NCI-H146 treated with DMSO at 0.1 percent for 48 hours (cell line): ENCODE data around the gene EME2.

Experiments used
- DNase-seq: peaks from one replicate; lab custom pipeline; 2025; ENCODE audit not compliant: unreplicated experiment; lab: John Stamatoyannopoulos, UW

EME2 gene

DNA sequence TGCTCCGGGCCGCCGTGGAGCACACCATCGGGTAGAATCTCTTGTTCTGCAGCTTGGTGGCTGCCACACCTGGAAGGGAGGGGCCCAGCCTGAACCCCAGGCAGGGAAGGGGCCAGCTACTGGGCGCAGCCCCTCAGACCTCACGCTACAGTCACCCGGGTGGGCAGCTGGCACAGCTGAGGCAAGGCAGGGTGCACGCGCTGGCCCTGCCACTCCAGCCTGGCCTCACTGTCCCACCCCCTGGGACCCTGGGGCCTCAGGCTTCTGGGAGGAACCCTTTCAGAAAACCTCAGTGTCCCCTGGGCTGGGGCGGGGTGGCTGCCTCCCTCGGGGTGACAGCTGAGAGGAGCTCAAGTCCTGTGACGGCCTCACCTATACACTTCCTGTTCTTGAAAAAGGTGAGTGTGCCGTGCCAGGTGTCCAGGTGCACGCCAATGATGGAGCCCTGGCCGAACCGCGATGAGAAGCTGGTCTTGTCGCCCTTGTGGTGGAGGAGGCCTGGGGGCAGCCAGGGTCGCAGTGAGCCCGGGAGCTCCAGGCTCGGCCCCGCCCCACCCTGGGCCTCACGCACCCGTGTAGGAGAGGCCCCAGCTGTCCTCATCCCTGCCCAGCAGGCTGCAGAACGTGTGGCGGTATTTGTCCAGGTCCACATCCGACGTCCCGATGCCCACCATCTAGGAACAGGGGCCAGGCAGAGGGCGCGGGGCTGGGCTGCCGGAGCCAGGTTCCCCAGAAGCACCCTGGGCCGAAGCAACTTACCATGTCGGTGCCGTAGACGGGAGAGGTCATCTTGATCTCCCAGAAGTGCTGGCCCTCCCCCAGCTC, 5.0 kb downstream of the EME2 start:
- no peak for DNase-seq

DNA sequence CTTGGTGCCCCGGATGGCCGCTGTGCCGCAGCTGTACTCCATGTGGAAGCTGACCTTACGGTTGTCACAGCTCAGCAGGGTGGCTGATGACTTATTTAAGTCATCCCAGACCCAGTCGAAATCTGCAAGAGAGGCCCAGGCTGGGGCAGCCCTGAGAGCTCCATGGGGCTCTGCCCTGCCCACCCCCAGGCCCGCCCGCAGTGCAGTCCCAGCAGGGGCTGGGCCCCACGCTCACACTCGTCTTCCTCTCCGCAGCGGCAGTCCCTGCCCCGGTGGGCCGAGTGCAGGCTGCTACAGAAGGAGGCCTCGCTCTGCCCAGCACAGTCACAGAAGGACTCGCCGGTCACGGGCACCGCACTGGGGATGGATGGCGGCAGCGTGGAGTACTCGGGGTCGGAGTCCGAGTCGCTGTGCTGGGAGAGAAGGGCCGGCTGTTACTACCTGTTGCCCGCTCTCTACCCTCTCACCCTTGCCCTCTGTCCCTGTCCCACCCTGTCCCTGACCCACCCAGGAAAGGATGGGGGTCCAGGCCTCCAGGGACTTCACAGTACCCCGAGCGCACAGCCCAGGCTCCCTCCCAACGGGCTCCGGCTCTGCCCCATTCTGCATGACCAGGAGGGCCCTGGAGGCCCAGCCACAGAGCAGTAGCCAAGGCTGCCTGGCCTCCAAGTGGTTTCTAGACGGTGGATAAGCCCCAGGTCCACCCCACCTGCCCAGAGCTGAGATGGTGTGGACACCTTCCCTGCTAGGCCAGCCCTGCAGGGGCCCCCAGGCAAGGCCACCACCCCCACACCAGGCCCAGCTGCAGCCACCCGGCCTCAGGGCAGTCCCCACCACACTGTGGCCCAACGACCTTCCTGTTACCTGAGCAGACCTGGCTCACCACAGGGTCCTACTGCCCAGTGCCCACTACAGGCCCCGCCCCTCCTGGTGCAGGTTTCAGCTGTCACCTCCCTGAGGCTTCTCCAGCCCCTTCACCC, 5.9 kb downstream of the EME2 start:
- DNase-seq, result no peak

DNA sequence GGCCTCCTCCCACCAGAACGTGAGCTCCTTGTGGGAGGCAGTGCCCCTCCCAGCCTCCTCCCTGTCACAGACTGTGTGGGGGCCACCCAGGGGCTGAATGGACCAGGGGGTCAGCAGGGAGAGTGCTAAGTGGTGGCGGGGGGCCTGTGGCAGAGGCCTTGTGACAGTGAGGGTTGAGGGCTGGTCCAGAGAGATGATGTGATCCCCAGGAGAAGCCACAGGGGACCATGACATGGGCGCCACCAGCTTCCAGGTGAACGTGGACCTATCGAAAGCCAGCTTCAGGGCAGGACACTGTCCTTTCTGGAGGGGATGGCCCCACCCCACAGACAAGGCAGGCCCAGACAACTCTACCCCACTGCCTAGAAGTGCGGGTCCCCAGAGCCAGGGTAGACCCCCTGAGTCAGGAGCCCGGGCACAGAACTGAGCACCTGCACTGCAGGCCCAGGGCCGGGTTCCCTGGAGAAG, 6.7 kb downstream of the EME2 start:
- no peak for DNase-seq

DNA sequence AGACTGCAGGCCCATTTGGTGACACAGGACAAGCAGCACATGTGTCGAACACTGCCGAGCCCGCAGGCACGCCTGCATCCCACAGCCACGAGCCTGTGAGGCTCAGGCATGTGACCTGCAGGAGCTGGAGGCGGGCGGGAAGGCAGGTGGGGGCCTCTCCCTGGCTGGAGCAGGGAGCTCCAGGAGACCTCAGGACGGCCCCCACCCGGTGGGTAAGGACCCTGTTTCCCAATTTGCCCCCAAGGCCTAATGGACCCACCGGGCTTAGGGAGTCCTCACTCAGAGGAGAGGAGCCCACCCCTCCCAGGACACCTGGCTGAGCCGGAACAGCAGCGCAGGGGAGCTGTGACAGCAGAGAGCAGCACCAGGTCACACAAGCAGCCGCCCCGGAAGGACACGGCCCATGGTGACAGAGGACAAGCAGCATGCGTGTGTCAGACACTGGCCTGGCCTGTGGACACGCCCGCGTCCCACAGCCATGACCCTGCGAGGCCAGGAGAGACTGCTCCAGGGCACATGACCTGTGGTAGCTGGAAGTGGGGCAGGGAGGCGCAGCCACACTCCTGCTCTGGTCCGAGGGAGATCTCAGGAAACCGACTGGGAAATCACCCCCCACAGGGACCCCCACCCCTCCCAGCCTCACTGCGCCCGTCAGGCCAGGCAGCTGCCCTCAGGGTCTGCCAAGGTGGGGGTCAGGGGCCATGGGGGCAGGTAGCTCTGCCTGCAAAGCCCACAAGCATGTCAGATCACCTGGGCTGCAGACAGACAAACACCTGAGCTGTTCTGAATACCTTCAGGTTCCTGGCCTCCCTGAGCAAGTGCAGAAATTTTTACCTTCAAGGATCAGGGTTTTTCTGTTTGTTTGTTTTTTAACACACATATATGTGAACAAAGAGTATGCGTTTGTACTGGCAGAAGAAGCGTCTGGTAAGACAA, 7.4 kb downstream of the EME2 start:
- DNase-seq, result no peak

DNA sequence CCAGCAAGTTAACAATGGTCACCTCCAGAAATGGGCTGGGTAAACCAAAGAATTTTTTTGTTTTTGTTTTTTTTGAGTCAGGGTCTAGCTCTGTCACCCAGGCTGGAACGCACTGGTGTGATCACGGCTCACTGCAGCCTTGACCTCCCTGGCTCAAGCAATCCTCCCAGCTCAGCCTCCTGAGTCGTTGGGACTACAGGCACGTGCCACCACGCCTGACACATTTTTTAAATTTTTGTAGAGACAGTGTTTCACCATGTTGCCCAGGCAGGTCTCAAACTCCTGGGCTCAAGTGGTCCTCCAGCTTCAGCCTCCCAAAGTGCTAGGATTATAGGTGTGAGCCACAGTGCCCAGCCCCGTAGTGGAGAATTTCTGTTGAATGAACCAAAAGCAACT, 8.1 kb downstream of the EME2 start:
- no peak for DNase-seq

DNA sequence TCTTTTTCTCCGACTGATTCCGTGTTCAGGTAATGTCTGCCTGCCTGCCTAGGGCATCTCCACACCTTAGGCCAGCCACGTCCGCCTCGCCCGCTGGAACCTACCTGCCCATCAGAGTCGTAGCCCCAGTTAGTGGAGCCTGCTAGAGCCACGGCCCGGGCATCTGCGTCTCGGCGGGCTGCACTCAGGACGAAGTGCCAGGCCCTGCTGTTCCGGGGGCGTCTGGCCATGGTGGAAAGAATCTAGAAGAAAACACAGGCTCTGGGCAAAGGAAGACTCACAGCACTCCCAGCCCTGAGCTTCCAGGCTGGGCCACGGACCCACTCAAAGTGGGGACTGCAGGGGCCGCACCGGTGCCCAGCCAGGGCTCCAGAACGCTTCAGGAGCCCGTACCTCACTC, 8.6 kb downstream of the EME2 start:
- DNase-seq, result no peak

DNA sequence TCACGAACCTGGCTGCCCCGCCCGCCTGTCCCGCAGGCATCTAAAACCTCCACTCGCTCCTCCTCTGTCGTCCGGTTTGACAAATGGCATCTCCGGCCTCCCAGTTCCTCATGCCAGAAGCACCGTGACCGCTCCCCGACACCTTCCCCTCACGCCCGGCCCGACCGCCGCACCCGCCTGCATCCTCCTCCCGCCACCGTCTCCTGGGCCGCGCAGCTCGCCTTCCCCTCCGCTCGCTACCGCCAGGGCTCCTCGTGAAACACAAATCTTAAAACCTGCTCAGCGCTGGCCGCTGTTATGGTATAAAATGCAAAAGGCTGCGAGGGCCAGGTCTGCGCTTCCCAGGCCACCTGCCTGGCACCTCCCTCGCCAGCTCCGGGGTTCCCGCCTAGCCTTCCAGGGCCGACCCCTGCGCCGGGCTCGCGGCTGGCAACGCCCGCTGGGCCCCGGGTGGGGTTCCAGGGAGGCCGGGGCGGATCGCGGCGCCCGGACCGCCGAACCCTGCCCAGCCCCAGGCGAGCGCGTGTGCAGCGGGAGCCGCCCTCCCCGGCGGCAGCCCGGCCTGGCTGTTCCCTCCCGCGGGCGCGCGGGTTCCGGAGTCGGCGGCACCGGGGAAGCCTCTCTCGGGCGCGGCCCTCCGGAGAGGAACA, 9.3 kb downstream of the EME2 start:
- peak; percentile 35 for DNase-seq

DNA sequence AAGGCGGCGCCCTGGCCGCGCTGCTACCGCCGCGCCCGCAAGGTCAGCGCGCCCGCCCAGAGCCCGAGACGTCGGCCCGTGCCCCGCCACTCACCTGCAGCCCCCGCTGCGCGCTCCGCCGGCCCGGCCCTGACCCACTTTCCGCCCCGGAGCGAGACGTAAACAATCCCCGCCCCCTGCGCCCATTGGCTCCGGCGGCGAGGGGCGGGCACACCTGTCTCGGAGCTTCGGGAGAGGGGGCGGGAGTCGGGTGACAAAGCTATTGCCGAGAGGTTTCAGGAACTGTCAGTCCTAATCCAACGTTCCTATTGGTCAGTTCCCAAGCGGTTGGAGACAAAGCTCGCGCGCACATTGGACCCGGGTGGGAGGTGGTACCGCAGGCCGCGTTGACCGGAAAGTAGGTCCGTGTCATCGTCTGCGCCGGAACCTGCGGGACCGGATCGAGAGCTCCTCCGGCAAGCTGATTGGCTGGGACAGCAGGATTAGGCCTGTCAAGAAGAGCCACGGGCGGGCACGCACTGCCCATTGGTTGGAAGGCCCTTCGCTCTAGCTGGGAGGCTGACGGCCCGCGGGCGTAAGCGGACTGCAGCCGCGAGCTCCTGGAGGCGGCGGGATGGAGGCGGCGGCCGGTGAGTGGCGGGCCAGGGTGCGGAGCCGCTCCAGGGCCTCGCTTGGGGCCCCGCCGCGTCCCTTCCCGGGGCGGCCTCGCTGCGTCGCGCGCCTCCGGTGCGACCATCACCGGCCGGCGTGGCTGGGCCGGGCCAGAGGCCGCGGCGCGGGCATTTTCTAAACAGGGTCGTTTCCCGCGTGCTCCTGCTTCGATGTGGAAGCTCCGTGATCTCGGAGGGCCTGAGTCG, 10.0 kb downstream of the EME2 start, which contains the start of the genes NUBP2 and SPSB3:
Gene NUBP2 (plus strand): TSS at position 553 of the 857 bp plus-strand sequence. CDS start 61 bp downstream, at position 614.
Gene SPSB3 (minus strand): TSS at position 164 of the 857 bp plus-strand sequence. CDS start 1,088 bp downstream, outside the sequence.
- peak; percentile 99 for DNase-seq

DNA sequence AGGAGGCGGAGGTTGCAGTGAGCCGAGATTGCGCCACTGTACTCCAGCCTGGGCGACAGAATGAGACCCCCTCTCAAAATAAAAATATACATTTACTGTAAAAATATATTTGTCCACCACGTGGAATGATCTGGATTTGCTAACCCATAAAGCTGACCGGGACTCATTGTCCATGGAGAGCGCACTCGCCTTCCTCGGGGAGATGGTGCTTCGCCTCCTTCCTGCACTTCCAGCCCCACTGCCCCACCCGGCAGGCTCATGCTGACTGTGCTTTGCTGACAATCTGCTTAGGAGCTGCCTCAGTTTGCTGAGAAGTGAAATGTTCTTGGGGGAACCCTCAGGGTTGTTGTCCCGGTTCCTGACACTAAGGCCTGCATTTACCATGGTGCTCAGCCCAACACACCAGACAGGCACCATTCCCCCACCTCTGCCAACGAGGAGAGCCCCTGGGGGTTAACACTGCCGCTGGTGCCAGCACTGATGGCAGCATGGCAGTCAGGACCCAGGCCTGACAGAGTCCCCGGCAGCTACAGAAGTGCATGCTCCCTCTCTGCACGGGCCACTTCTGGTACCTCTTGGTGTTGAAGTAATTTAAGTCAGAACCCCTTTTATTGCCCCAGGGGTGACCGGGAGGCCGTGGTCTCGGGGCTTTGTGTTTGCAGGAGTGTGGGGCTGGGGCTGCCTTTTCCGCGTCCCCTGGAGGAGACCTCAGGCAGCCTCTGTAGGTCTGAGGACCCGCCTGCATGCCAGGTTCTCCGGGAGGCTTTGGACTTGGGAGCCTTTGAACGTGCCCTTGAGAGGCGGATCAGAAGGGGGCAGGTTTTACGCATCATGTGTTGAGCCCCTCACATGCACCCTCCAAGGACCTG, 12.6 kb downstream of the EME2 start:
- DNase-seq, result no peak

DNA sequence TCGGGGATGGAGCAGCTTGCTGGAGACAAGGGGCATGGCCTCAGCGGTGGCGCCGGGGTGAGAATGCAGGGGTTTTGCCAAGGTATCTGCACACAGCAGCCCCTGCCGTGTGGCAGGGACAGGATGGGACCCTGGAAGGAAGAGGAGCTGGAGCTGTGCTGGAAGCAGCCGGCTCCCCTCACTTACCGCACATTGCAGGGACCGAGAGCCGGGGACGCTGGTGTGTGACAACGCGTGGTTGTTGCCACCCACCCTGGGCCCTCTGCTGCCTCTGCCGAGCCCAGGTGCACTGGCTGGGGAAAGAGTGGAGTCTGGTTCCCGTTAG, 13.2 kb downstream of the EME2 start:
- no peak for DNase-seq

DNA sequence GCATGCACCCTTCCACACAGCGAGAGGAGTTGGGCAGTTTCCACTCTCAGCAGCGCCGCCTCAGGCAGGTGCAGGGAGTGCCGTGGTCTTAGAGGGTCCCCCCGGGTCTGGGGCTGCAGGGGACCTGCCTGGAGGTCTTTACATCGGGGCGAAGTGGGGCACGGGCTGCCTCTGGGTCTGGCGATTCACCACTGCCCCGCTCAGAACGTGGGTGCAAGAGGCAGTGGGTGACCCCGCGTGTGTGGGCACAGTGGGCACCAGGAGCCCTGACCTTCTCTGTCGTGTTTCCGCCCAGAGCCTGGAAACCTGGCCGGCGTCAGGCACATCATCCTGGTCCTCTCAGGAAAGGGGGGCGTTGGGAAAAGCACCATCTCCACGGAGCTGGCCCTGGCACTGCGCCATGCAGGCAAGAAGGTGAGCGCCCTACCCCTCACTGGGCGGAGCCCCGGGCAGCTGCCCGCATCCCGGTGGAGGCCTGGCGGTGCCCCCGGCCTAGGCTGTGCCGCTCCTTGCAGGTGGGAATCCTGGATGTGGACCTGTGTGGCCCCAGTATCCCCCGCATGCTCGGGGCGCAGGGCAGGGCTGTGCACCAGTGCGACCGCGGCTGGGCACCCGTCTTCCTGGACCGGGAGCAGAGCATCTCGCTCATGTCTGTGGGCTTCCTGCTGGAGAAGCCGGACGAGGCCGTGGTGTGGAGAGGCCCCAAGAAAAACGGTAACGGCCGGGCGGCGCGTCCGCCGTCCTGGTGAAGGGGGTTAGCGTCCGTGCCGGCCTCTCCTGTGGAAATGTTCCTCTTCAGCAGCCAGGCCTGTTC, 13.8 kb downstream of the EME2 start:
- DNase-seq, result no peak

DNA sequence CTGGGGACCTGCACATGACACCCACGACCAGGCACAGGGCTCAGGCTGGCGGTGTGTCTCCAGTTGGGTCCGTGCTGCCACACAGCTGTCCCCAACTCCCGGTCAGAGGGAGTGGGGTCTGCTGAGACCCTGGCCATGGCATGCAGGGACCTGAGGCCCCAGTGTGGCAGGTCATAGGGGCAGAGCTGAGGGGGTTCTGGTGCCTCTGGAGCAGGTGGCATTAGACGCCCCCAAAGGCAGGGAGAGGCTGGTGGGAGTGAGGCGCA, 14.4 kb downstream of the EME2 start:
- DNase-seq, result no peak

DNA sequence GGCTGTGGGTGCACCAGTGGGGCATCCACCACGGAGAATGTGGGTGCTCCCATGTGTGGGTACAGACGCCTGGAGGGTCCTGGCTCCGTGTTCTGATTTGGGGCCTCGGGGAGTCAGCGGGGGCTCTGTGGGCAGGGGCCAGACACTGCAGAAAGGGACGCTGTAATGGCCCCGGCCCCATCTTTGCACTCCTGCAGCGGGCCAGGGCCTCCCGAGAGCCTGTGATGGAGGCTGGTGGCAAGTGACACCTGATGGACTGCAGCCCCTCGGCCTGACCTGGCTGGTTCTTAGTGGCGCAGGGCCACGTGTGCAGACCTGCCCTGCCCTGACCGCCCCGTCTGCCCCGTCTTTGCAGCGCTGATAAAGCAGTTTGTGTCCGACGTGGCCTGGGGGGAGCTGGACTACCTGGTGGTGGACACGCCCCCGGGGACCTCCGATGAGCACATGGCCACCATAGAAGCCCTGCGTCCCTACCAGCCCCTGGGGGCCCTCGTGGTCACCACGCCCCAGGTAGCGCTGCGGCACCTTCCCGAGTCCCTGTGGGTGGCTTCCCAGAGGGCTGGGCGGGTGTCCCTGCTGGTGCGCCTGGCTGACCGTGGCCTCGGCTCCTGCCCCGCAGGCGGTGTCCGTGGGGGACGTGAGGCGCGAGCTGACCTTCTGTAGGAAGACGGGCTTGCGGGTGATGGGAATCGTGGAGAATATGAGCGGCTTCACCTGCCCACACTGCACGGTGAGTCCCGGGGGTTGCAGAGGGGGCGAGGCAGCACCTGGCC, 14.9 kb downstream of the EME2 start:
- DNase-seq, result no peak

DNA sequence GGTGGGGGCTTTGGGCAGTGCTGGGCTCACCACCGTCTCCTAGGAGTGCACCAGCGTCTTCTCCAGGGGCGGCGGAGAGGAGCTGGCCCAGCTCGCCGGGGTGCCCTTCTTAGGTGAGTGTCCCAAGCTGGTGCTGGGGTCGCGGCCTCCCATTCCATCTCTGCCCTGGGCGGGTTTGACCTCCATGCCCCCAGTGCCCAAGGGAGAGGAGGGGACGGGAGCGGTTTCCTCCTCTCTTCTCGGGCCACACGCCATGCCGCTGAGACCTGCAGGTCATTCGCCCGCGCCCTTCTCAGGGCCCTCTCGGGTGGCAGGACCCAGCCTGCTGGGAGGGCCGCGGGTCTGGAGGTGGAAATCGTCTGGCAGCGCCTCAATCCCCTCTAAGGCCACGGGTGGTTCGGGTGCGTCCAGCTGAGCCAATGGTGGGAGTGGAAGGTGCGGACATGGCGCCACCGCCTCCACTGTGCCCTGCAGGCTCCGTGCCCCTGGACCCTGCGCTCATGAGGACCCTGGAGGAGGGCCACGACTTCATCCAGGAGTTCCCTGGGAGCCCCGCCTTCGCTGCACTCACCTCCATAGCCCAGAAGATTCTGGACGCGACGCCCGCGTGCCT, 15.6 kb downstream of the EME2 start:
- DNase-seq, result no peak

DNA sequence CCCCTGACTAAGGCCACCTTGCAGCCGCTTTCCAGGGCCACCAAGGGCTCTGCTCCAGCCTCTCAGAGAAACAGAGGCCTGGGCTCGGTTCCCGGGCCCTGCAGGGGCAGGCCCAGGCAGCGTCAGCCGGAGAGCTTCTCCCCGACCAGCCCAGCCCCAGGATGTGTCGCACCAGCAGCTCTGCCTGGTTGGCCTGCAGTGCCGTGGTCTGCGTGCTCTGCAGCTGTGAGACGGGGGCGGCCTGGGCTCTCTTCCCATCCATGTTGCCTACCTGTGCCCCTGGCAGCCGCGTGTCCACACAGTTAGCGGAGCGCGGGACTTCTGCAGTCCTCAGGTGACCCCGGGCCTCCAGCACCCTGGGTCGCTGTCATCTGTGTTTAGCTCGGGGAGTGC, 16.1 kb downstream of the EME2 start:
- no peak for DNase-seq

DNA sequence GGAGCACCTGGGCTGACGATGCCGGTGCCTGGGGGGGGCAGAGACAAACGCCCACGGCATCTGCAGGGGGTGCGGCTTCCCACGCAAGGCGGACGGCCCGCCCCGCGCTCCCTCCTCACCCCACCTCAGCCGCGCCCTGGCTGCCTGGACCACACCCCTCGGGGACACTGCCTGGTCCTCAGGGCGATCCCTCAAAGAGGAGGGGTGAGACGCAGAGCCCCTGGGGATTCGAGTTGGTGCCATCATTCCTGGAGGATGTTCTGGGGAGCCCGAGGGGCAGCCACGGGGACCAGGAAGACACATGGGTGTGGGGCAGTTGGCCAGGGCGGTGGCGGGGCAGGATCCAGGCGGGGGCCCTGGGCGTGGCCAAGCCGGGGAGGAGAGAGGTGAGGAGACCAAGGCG, 17.0 kb downstream of the EME2 start:
- DNase-seq, result no peak

DNA sequence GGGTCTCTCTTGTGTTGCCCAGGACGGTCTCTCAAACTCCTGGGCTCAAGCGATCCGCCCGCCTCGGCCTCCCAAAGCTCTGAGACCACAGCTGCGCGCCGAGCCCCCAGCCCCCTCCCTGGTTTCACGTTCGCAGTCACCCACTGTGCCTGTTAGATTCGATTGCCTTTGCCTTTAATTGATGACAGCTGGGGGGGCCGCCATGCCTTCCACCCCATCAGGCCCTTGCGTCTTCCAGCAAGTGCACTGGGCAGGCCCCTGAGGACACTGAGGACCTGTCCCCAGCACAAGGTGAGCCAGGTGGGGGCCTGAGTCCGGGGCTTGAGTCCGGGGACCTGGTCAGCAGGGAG, 17.6 kb downstream of the EME2 start:
- DNase-seq, result no peak
